ENCODE results near the gene GTF2H2.
"Not testable (repeated sequence)": the region's sequence is repeated elsewhere in the genome, so short reads cannot be mapped to it uniquely, and the experiment has no call there.

DNA sequence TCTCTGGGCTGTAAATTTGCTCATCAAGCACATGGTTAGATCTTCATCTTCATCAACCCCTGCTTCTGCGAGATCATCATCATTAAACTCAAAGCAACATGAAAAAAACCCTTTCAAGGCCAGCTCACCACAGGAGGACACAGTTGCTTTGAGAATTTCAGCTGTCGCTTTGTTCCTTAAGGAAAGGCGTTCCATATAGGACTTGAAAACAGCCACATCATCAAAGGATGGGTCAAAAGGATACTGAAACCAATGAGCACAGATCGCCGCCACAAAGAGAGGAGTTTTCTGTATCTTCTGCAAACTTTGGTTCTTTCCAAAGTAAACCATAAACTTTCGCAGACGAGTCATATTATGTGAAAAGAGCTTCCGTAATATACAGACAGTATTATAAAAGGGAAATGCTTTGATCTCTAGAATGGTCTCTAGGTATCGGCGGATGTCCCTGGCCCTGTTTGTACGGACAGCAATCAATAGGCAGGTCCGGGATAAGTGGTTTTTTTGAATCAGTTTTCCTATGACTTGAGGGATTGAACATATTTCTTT is 42.3 kb upstream of the GTF2H2 start:
- TF ChIP-seq, protein P1, sequence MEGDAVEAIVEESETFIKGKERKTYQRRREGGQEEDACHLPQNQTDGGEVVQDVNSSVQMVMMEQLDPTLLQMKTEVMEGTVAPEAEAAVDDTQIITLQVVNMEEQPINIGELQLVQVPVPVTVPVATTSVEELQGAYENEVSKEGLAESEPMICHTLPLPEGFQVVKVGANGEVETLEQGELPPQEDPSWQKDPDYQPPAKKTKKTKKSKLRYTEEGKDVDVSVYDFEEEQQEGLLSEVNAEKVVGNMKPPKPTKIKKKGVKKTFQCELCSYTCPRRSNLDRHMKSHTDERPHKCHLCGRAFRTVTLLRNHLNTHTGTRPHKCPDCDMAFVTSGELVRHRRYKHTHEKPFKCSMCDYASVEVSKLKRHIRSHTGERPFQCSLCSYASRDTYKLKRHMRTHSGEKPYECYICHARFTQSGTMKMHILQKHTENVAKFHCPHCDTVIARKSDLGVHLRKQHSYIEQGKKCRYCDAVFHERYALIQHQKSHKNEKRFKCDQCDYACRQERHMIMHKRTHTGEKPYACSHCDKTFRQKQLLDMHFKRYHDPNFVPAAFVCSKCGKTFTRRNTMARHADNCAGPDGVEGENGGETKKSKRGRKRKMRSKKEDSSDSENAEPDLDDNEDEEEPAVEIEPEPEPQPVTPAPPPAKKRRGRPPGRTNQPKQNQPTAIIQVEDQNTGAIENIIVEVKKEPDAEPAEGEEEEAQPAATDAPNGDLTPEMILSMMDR (IDR thresholded peaks at IDR 0.05) = not testable (repeated sequence)
- not testable (repeated sequence) for TF ChIP-seq POLR2A (IDR thresholded peaks at IDR 0.05)

All from Peyer's patch (tissue), 4 donors.